H1 (cell line): Measurements from ENCODE around the gene ZNF785. TPM values are rescaled to one million over a fixed set of nuclear protein-coding genes. Genes with fewer than 3 reads are reported as not detected.
"Not testable (repeated sequence)": the region's sequence is repeated elsewhere in the genome, so short reads cannot be mapped to it uniquely, and the experiment has no call there.

ENCODE experiments used
- CTCF ChIA-PET: fragments of 300-600 bp; sonication (Branson Sonifier 250); formaldehyde crosslinking; loops from one replicate; lab custom pipeline; 2021; ENCODE audit not compliant: partially characterized antibody; lab: Charles Lee
- POLR2A ChIA-PET: fragments of 300-600 bp; sonication (Branson Sonifier 250); formaldehyde crosslinking; loops from one replicate; lab custom pipeline; 2021; ENCODE audit warnings: inconsistent platforms; ENCODE audit not compliant: partially characterized antibody; lab: Charles Lee
- DNase-seq, 2 experiments: peaks; one replicate each; pipeline versions ENCODE4 v3.0.0 to v3.0.0-alpha.2; 2010 to 2022; ENCODE audit warnings: low spot score in 2 of 2, low read depth in 1 of 2, mixed read lengths in 1 of 2
- FAIRE-seq: peaks from 2 replicates; lab custom pipeline; 2011; peaks lifted over from hg19 to GRCh38; lab: Jason Lieb, UNC
- H2AFZ ChIP-seq: 2 replicates; pipeline ENCODE4 v1.8.1; 2012; ENCODE audit warnings: low read length, inconsistent platforms
- H2AK5ac ChIP-seq: 2 replicates; pipeline ENCODE4 v1.6.1; 2013; ENCODE audit warnings: low read depth, low read length
- H2BK120ac ChIP-seq: replicated peaks from 2 replicates; pipeline ENCODE3; 2013; ENCODE audit warnings: low read depth, low read length, inconsistent platforms
- H2BK12ac ChIP-seq: 2 replicates; pipeline ENCODE4 v1.6.1; 2013; ENCODE audit warnings: low read depth, low read length
- H2BK15ac ChIP-seq: 2 replicates; pipeline ENCODE4 v1.6.1; 2013; ENCODE audit warnings: low read length
- H2BK20ac ChIP-seq: 2 replicates; pipeline ENCODE4 v1.6.1; 2013; ENCODE audit warnings: low read length
- H2BK5ac ChIP-seq: 2 replicates; pipeline ENCODE4 v1.6.1; 2013; ENCODE audit warnings: low read depth, low read length
- H3K14ac ChIP-seq: 2 replicates; pipeline ENCODE4 v1.6.1; 2013; ENCODE audit warnings: inconsistent platforms; ENCODE audit not compliant: insufficient read length
- H3K18ac ChIP-seq: 2 replicates; pipeline ENCODE4 v1.6.1; 2013; ENCODE audit warnings: low read length; ENCODE audit errors: extremely low read depth
- H3K23ac ChIP-seq: 2 replicates; pipeline ENCODE4 v1.6.1; 2013; ENCODE audit warnings: inconsistent platforms; ENCODE audit not compliant: insufficient read length
- H3K23me2 ChIP-seq: 2 replicates; pipeline ENCODE4 v1.6.1; 2013; ENCODE audit warnings: low read depth, low read length
- H3K27ac ChIP-seq: 2 replicates; pipeline ENCODE4 v1.6.1; 2011; ENCODE audit warnings: low read depth, low read length, inconsistent platforms
- H3K27me3 ChIP-seq, 4 experiments: replicated peaks in 1 of 4; 1 replicate in 1 of 4; 2 replicates in 3 of 4; pipeline versions ENCODE4 v1.6.1 to v1.8.1; 2011 to 2013; ENCODE audit warnings: low read length in 3 of 4, mild to moderate bottlenecking in 3 of 4, inconsistent platforms in 2 of 4, mixed read lengths in 2 of 4, moderate library complexity in 1 of 4; ENCODE audit not compliant: control insufficient read depth in 3 of 4, insufficient read depth in 3 of 4; ENCODE audit errors: extremely low read depth in 1 of 4
- H3K36me3 ChIP-seq, 4 experiments: 2 replicates each; pipeline versions ENCODE4 v1.6.1 to v1.8.1; 2011 to 2013; ENCODE audit warnings: mild to moderate bottlenecking in 4 of 4, low read length in 3 of 4, moderate library complexity in 2 of 4, control low read depth in 1 of 4, inconsistent platforms in 1 of 4; ENCODE audit not compliant: insufficient read depth in 4 of 4, control insufficient read depth in 2 of 4
- H3K4ac ChIP-seq: replicated peaks from 2 replicates; pipeline ENCODE3; 2013; ENCODE audit warnings: low read length, low read depth, mixed read lengths, inconsistent platforms; ENCODE audit not compliant: insufficient read length
- H3K4me1 ChIP-seq, 4 experiments: replicated peaks in 1 of 4; 1 replicate in 1 of 4; 2 replicates in 3 of 4; pipeline versions ENCODE4 v1.6.1 to v1.8.1; 2011 to 2013; ENCODE audit warnings: low read length in 3 of 4, inconsistent platforms in 2 of 4, mixed read lengths in 1 of 4; ENCODE audit not compliant: insufficient read depth in 4 of 4, control insufficient read depth in 3 of 4
- H3K4me2 ChIP-seq, 2 experiments: 2 replicates each; pipeline versions ENCODE4 v1.6.1 to v1.8.1; 2011 to 2013; ENCODE audit warnings: low read depth in 2 of 2, low read length in 2 of 2, control low read depth in 1 of 2, inconsistent platforms in 1 of 2, mild to moderate bottlenecking in 1 of 2; ENCODE audit not compliant: insufficient read depth in 1 of 2
- H3K4me3 ChIP-seq, 4 experiments: fragments of 200-600, 300-600 bp in 1 of 4; sonication (generic), shearing (Covaris generic), sonication (Bioruptor Twin) in 1 of 4; 2 replicates each; pipeline versions ENCODE4 v1.5.1 to v1.8.1; 2011 to 2016; ENCODE audit warnings: low read length in 4 of 4, low read depth in 3 of 4, control low read depth in 2 of 4, inconsistent platforms in 2 of 4, mild to moderate bottlenecking in 2 of 4, mixed read lengths in 1 of 4, moderate library complexity in 1 of 4; ENCODE audit not compliant: insufficient read depth in 2 of 4; ENCODE audit errors: extremely low read depth in 1 of 4
- H3K56ac ChIP-seq: replicated peaks from 2 replicates; pipeline ENCODE3; 2013; ENCODE audit warnings: low read depth, mild to moderate bottlenecking, mixed read lengths, low read length, inconsistent platforms; ENCODE audit not compliant: insufficient read length
- H3K79me1 ChIP-seq: 2 replicates; pipeline ENCODE4 v1.6.1; 2013; ENCODE audit warnings: low read depth, low read length, control low read depth
- H3K79me2 ChIP-seq, 2 experiments: 2 replicates each; pipeline versions ENCODE4 v1.6.1 to v1.8.1; 2012 to 2013; ENCODE audit warnings: low read length in 2 of 2, mild to moderate bottlenecking in 2 of 2, inconsistent platforms in 1 of 2; ENCODE audit not compliant: insufficient read depth in 2 of 2, control insufficient read depth in 1 of 2
- H3K9ac ChIP-seq, 4 experiments: replicated peaks in 1 of 4; 1 replicate in 1 of 4; 2 replicates in 3 of 4; pipeline versions ENCODE4 v1.6.1 to v1.8.1; 2011 to 2013; ENCODE audit warnings: low read depth in 3 of 4, low read length in 3 of 4, control low read depth in 2 of 4, mild to moderate bottlenecking in 2 of 4, moderate library complexity in 2 of 4, inconsistent platforms in 1 of 4; ENCODE audit errors: extremely low read depth in 1 of 4
- H3K9me3 ChIP-seq, 2 experiments: 2 replicates each; pipeline versions ENCODE4 v1.6.1 to v1.8.1; 2012 to 2013; ENCODE audit warnings: mild to moderate bottlenecking in 2 of 2, moderate library complexity in 2 of 2, control low read depth in 1 of 2, inconsistent platforms in 1 of 2, low read depth in 1 of 2, low read length in 1 of 2, mixed read lengths in 1 of 2; ENCODE audit not compliant: insufficient read depth in 2 of 2
- H4K20me1 ChIP-seq, 2 experiments: replicated peaks in 1 of 2; 2 replicates each; pipeline versions ENCODE3 to v1.8.1; 2011 to 2013; ENCODE audit warnings: inconsistent platforms in 2 of 2, low read length in 2 of 2, mild to moderate bottlenecking in 1 of 2; ENCODE audit not compliant: insufficient read depth in 2 of 2, control insufficient read depth in 1 of 2
- H4K5ac ChIP-seq: 2 replicates; pipeline ENCODE4 v1.6.1; 2013; ENCODE audit warnings: low read length, low read depth, mixed read lengths, inconsistent platforms; ENCODE audit not compliant: insufficient read length
- H4K8ac ChIP-seq: 2 replicates; pipeline ENCODE4 v1.8.0; 2013; ENCODE audit warnings: mild to moderate bottlenecking, moderate library complexity, low read length, inconsistent platforms; ENCODE audit not compliant: insufficient read depth; ENCODE audit errors: extremely low read depth
- H4K91ac ChIP-seq: replicated peaks from 2 replicates; pipeline ENCODE3; 2013; ENCODE audit warnings: low read length, mixed read lengths, inconsistent platforms; ENCODE audit not compliant: insufficient read length
- WGBS, 2 experiments: shearing (Covaris generic) in 1 of 2; methylation state at CpG; one replicate each; pipeline versions ENCODE4 v1.1.6 to v1.1.7; 2013 to 2015; ENCODE audit warnings: low lambda C conversion rate in 2 of 2, mixed read lengths in 2 of 2, inconsistent platforms in 1 of 2, low coverage in 1 of 2, missing lambda C conversion rate in 1 of 2; ENCODE audit not compliant: insufficient replicate concordance in 2 of 2, insufficient coverage in 1 of 2, insufficient read length in 1 of 2; ENCODE audit errors: extremely low coverage in 1 of 2, missing lambda C conversion rate in 1 of 2; 5-methylcytosine and 5-hydroxymethylcytosine counted together
- polyA plus RNA-seq, 7 experiments: library from polyadenylated mRNA; depleted of rRNA in 3 of 7; stranded (reverse) in 5 of 7; unstranded in 2 of 7; fragments of >200 nt in 5 of 7; fragments of 200-250 nt in 2 of 7; gene quantifications; 1 replicate in 5 of 7; 2 replicates in 1 of 7; 4 replicates in 1 of 7; pipeline versions ENCODE4 v1.2.1 to v1.2.3, GENCODE V29; 2011 to 2013; ENCODE audit warnings: missing spikeins in 2 of 7, mixed read lengths in 2 of 7
- total RNA-seq: library from RNA; stranded (reverse); fragmentation: NEBNext Ultra II Directional; extraction: Animal tissue kit (Norgen Biotek cat#: 25700); gene quantifications from 2 replicates; pipeline ENCODE4 v1.2.1, GENCODE V29; 2021

The ZNF785 gene
- total and polyA plus RNA-seq, 2 of the 8 experiments (the other 6 are each of a cell fraction or from before 2014, with no cell fraction given) = 8.6 to 12.9 TPM

- H3K23ac ChIP-seq, H2BK20ac ChIP-seq, H4K8ac ChIP-seq, H3K36me3 ChIP-seq, H3K4ac ChIP-seq, H3K79me2 ChIP-seq, H3K27ac ChIP-seq, H3K9me3 ChIP-seq, H3K56ac ChIP-seq, H3K4me3 ChIP-seq, H4K91ac ChIP-seq, H3K27me3 ChIP-seq, H2BK120ac ChIP-seq, H3K9ac ChIP-seq, H3K79me1 ChIP-seq, H4K20me1 ChIP-seq, H2BK12ac ChIP-seq, H2AK5ac ChIP-seq, FAIRE-seq, H3K18ac ChIP-seq, DNase-seq, H3K14ac ChIP-seq, H2BK5ac ChIP-seq, H3K23me2 ChIP-seq, H4K5ac ChIP-seq, H2AFZ ChIP-seq, H2BK15ac ChIP-seq: not testable (repeated sequence)
- ChIA-PET CTCF (interaction anchor here (0.6 to 2.5 kb wide), 10 partner anchors 12 to 111 kb away, joined by 3 to 10 read pairs (median 4); partner anchors contain the start of genes DCTPP1 and ZNF764), POLR2A (interaction anchor here (0.7 to 3.5 kb wide), 10 partner anchors 8 to 123 kb away, joined by 3 to 22 read pairs (median 4); partner anchors contain the start of genes ZNF688, ZNF689, ZNF764 and ZNF768)
- WGBS, 2 experiments = 86% methylated on average over 9 of the region's 9 CpGs; no CpG with 5 or more reads in 1 of the 2 experiments
- Histone ChIP-seq H3K4me1 (peaks cover 5 to 24% (median 18%) of the 10 kb centered on the region in 4 experiments), H3K4me2 (peak overlapping the region; percentile 40 to 89; a peak in 2 of 4 replicates)
Observed at GRCh38 chr16:30540916-30541464, 44.5 kb downstream of the ZNF785 start.
